ENCODE measurements around the gene MMAB.

MMAB gene

DNA sequence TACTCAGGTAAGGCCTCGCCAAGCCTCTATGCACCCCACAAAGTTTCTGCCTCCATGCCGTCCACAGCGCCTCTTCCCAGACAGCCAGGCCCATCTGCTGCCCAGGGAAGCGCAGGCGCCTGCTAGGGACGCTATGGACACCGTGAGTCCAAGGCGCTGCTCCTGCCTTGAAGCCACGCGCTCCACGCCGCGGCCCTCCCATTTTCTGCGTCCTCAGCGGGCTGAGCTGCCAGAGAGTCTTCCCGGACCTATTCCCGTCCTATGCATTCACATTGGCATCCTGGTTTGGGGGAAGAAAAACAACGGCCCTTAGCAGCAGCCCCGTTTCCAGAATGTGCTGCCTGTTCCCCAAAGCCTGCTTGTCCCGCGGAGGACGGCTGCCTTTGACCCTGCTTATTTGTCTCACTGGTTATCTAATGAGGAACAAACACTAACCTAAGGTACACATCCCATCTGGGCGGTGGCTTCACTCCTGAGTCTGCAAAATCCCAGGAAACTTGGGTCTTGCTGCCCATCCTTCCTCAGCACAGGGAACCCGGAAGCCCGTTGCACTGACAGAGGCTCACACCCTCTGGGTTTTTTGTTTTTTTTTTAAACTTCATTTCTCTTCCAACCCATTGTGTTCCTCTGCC is 38.0 kb downstream of the MMAB start:
- DNase-seq, result no peak

DNA sequence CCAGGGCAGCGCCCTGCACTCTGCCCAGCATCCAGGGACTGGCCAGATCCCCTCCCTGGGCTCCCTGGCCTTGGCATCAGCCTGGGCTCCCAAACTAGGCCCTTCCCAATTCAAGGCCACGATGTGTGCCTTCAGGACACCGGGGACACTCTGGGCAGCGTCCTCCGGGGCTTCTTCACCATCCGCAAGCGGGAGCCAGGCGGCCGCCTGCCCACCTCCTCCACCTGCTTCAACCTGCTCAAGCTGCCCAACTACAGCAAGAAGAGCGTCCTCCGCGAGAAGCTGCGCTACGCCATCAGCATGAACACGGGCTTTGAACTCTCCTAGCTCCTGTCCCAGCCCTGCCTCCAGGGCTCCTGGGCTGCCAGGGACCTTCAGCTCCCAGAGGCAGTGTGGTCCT is 38.8 kb downstream of the MMAB start:
- DNase-seq, result no peak

DNA sequence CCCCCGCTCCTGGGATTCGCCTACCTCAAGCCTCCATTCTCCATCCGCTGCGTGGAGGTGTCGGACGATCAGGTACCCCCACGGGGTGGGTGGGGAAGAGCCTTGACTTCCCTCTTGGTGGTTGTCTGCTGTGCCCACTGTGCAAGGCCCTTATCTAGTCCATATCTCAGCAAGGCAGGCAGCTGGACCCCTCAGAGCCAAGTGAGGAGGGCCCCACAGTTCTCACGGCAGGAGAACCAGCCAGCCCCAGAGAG is 39.9 kb downstream of the MMAB start:
- no peak for DNase-seq

DNA sequence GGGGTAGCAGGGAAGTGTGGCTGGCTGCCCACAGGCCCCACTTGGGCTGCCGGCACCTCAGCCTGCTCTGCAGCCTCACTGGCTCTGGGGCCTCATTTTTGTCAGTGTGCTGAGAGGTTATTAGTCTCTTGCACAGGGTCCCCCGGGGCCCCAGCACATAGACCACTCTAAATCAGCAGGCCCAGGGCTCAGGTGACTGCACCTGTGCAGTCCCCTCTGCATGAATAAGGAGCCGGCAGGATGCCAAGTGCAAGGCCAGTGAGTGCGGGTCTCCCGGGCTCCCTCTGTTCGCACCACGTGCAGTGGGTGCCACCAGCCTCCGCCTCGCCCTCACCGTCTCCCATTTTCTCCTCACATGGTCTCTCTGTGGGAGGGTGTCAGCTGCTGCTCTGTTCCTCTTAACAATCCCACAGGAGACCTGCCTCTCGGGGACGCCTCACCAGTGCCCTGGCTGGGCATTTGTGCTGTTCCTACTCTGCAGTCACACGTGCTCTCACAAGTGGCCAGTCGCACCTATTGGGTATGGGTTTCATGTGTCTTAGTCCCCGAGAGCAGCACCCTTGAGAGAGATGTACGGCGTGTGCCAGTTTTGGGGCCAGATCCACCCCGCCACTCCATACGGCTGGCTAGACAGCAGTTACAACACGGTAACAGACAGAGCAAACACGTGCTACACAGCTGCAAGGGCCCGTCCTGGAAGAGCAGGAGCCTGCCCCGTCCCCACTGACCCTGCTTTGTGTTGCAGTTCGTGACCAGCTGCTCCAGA is 40.4 kb downstream of the MMAB start:
- DNase-seq, result no peak

DNA sequence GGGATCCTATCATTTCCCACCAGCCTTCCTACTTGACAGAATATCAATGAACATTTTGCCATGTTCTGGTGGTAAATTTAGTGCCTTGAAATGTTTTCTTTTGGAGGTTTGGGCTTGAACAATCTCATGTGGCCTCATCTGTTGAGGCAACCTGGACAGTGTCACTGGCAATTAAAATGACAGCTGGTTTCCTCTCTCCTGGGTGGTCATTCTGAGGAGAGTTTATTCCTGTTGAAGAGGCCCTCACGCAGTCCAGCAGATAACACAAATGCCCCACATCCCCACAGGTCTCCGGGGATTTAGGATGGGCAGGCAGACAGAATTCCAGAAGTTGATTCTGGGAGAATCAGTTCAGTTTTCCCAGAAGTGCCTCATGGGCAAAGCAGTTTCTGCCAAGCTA is 41.9 kb downstream of the MMAB start:
- no peak for DNase-seq

DNA sequence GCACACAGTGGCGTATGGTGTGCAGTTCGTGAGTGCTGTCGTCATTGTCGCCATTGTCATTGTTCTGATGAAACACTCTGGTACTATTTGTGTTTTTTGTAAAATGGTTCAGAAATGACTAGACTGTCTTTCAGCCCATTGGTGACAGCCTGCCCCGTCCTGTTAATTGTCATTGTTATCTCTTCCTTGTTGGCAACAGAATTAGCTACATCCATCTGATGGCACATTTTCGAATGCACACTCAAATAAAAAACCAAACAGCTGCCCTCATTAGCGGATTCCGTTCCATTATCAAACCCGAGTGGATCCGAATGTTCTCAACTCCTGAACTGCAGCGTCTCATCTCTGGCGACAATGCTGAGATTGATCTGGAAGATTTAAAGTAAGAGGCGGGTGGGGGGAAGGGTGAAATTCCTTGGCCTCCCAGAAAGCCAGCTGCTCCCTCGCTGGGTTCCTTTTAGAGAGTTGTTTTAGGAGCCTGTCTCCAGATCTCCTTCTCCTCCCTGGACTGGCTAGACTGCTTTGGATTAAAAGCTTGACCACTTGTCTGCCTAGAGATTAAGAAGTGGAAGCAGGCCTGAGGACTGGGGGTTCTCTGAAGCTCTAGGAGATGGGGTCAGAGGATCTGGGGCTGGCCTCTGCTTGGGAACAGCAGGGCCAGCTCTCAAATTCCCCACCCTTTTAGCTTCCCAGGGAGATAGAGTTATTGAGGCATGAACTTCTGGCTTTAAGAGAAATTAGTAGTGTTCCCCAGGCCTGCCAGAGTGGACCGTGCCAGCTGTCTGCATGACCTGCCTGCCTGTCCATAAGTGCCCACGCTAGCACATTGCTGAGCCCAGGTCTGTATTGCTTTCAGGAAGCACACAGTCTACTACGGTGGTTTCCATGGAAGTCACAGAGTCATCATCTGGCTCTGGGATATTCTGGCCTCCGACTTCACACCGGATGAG is 43.3 kb downstream of the MMAB start:
- DNase-seq, result peak; percentile 88

DNA sequence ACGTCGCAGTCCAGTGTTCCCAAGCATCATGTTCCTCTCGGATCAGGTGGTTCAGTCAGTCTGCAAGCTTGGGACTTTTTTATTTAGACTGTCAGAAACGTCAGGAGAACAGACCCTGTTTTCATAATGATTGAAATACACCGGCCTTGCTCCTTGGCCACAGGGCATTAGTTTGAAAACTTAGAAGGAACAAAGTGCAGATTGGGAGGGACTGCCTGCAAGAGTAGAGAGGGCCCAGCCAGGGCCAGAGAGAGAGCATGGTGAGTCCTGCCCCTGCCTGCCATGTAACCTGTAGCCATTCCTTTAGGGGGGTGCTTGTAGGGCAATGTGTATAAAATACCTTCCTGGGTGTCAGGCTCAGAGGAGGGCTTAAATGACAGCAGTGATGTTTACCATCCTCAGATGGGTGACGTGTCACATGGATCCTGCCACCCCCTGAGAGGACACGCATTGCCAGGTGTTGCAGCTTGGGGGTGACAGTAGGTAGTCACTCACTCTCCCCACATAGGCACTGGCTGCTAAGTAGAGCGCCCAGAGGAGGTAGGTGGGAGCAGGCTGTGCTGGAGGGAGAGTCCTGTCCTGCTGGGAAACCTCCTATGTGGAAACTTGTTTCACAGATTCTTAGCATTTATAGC is 45.7 kb downstream of the MMAB start:
- DNase-seq, result no peak

DNA sequence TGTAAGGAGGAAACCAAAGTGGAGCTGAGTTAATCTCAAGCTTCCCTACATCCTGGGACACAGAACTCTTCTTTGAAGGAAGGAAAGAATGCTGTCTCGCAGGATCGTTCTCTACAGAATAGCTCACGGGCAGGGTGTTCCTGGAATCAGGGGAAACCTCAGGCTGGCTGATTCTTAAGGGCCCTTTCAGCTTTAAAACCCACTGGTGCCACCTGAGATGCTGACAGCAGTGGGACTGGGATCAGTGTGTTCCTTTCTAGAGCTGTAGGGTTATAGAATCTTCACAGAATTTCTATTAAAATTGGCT is 48.1 kb downstream of the MMAB start:
- no peak for DNase-seq

DNA sequence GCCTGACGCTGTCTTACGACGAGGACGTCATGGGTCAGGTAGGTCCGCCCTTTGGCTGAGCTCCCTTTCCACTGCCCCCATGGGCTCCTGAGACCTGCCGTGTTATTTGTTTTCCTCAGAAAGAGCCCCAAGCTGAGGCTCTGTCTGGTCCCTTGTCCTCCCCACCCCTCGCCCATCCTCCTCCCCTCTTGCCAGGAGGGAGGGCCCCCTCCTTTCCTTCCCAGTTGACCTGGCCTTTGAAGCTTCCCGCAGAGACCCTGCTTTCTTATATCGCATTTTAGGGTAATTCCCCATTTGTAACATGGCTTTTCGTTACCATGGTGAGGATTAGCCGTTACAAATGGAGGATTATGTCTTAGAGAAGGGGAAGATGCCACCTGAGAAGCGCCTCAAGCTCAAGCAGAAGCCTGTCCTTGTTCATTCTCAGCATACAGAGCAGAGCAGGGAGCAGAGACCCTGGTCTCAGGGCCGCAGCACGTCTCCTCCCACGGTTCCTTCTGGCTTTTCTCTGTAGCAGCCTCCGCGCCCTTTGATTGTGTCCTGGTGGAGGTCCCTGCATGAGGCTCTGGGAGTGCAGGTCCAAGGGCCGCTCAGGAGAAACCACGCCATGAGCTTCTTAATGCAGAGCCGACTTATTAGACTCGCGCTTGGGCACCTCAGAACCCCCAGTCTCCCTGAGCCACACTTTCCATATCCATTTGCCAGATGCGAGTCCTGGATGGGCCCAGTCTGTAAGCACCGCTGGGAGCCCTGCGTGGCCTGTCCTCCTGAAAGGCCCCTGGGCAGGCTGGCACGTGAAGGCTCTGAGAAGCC is 48.6 kb downstream of the MMAB start:
- no peak for DNase-seq

DNA sequence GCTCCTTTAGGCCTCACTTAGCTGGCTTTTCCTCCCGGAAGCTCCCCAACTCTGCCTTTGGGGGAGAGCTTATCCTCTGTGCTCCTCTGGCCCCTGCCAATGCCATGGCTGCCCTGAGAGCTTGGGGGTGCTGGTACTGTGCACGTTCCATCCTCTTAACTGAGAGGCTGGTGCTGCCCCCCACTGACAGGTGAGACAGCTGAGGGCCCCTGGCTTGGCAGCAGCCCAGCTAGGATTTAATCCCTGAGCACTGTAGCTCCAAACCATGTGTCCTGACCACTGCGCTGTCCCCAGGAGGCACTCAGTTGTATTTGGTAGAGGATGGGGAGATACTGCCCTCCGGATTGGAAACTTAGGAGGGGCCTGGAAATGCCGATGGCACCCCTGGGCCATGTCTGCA is 49.8 kb downstream of the MMAB start:
- DNase-seq, result no peak

DNA sequence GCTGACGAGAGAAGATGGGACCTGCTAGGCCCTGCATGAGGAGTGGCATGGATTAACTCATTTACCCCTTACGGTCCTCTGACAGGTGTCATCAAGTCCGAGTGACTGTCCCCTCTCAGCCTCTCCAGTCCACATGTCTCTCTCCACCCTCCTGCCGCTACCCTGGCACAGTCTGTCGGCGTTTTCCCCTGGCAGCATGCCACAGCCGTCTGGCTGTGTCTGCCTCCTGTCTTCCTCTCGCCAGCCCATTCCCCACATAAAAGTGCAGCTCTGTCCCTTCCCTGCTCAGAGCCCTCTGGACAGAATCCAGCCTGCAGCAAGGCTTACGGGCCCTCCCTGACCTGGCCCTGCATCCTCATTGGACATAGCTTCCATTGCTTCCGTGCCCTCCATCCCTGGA is 50.2 kb downstream of the MMAB start:
- no peak for DNase-seq

DNA sequence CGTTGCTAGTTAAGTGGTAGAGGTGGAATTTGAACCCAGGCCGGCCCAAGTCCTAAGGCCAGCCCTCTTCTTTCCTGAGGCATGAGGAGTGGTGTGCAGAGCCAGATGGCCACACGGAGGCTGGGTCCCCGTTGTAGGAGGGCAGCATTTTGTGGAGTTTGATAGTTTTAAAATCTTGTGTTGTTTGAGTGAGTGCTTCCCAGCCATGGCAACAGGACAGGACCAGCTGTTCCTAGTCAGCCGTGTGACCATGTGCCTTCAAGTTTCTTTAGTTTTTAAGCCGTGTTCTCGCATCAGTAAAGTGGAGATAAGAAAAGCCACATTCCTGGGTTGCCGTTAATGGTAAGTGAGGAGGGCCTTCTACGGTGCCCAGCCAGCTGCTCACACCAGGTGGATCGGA is 51.5 kb downstream of the MMAB start:
- DNase-seq, result no peak

DNA sequence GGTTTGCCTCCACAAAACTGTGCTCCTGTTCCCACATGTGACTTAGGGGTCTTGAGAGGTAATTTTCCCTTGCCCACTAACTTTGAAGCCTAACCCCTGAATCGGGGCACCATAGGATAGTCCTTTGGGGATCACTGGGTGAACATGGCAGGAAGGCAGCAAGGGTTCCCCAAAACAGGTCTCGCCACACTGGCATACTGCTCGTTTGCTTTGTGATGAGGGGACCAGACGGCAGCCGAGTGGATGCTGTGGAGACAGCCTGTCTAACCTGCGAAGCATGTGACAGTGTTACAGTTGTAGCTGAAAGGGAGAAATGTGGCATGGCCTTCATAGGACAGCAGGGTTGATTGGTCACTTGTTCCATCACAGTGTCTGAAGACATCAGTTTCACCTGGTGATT is 53.5 kb downstream of the MMAB start:
- DNase-seq, result no peak

DNA sequence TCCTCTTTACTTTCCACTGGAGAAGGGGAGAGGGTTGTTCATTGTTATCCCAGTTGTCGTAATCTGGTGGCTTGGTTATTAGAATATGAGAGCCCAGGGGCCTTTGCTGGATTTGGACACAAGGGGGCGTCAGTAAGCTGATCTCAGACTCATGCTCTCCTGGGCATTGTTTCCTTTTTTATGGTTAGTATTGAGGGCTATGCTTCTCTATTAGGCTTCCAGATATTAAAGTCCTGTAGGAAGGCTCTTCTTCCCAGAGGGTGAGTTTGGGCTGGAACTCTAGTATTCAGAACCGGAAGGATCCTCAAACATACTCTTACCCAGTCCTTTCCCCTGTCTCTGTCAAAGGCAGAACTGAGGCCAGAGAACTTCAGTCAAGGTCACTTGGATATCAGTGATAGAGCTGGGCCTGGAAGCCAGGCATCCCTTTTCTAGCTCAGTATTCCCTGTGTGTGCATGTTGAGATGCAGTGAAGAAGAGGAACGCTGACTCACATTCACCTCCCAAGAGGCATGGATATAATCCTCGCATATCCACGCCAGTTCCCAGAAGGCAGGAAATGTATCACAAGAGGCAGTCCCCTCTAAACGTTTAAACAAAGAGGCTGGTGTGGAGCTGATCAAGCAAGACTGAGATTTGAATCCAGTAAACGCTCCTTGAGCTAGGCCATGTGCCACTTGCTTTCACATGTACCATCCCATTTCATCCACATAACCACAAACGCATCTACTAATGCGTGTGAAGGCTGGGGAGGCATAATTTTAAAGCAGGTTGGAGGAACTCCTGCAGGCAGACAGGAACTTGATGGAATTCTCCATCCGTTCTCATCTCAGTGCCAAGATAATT is 54.3 kb downstream of the MMAB start:
- peak; percentile 92 for DNase-seq

DNA sequence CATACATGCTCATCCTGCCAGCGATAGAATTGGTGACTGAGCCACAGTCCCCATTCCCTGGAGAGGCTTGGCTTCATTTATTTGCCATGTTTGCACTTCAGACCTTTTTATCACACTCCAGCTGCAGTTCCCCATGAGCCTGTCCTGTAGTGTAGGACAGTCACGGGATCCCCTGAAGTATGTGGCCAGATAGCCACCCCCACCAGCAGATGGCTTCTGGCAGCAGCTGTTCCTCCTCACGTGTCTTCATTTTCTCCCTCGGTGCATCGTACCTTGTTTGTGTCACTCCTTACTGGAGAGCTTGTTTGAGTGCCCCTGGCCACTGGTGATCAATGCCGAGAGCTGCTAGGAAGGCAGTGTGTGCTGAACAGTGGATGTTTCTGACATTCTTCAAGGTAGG is 55.7 kb downstream of the MMAB start:
- peak; percentile 66 for DNase-seq

DNA sequence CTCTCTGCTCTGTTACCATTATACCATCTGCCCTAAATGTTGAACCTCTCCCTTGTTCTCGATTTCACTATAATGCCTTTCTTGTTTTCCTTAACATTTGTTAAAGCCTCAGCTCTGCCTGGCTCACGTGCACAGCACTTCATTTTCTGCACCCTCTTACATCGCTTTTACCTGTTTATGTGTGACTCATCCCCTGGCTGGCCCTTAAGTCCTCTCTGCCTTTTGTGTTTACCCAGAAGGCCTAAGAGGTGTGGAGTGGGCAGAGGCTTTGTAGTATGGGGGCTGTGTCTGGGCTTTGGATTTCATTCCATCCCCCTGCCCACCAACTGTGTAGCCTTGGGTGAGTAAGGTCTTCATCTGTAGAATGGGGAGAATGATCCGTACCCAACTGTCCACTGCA is 59.3 kb downstream of the MMAB start:
- no peak for DNase-seq

DNA sequence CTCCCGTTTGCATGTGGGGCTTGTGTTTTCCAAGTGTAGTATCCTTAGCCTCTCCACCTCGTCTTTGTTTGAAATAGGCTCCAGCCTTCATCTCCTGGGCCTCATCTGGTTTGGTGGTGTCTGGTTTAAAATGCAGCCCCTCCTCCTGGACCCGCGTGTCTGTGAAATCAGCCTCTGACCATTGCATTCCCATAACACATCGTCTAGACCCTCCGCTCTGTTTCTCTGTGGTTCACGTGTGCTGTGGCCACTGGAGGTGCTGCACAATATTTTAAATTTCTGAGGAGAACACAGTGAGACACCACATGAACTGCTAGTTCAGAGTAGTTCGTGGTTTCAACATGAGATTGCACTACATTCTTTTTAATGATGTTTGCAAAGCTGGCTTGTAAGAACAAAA is 60.3 kb downstream of the MMAB start:
- no peak for DNase-seq

DNA sequence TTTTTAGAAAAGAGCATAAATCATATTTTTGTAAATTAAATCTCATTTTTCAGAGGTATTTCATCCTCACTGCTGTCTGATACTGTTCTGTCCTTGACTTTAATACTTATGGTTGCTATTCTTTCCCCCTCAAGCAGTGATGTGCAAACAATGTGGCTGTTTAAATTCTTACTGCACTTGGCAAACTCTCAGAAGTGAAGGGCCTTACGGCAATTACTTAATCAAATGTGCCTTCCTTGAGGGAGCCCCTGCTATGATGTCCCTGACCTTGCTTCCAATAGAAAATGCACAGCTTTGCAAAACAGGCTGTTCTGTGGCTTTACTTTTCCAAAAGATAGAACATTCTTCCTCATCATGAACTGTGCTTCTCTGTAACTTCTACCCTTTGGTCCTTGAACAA is 60.7 kb downstream of the MMAB start:
- no peak for DNase-seq

DNA sequence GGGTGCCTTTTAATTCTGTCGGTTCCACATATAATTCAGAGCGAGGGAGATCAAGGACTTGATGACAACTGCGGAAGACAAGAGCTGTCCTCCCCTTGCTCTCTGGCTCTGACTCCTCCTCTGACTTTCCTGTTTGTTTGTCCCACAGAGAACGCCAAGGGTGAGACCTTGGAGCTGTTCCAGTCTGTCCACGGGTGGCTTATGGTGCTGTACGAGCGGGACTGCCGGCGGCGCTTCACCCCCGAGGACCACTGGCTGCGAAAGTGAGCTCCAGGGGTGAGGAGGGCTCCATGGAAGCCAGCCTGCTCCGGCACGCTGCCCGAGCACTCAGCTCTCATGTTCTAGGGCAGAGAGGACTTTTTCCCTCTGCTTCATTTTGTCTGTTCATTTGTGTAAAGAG is 63.1 kb downstream of the MMAB start:
- no peak for DNase-seq

DNA sequence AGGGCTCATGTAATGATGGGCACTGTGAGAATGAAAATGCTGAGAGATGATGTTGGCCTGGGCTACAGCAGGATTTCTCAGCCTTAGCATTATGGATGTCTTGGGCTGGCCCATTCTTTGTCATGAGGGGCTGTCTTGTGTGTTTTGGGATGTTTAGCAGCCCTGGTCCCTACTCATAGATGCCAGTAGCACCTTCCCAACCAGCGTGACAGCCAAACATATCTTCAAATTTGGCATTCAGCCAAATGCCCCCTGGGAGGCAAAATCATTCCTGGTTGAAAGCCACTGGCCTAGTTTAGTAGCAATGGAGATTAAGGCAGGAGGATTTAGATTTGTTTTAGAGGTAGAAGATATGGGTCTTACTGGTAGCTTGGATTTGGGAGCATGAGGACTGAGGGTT is 69.2 kb downstream of the MMAB start:
- no peak for DNase-seq

All from eye (tissue), 1 donor.